ENCODE data around the gene LINC00305.

LINC00305 gene

GRCh38 chr18:64134044-64134747, 14.7 kb downstream of the LINC00305 start:
- Mint-ChIP-seq H3K9me3 (no peaks in the 10 kb centered on the region), H3K4me1 (ENCODE audit: low read depth) (no peaks in the 10 kb centered on the region), H3K27ac (no peak overlapping the region), H3K27me3 (no peaks in the 10 kb centered on the region), H3K36me3 (ENCODE audit: low read depth) (no peaks in the 10 kb centered on the region), H3K4me3 (no peak overlapping the region)
- DNase-seq = no peak

GRCh38 chr18:64132871-64133270, 16.0 kb downstream of the LINC00305 start:
- Mint-ChIP-seq H3K9me3 (no peaks in the 10 kb centered on the region), H3K27me3 (no peaks in the 10 kb centered on the region), H3K4me3 (no peak overlapping the region), H3K36me3 (ENCODE audit: low read depth) (no peaks in the 10 kb centered on the region), H3K4me1 (ENCODE audit: low read depth) (no peaks in the 10 kb centered on the region), H3K27ac (no peak overlapping the region)
- DNase-seq = no peak

- Mint-ChIP-seq H3K27me3 (no peaks in the 10 kb centered on the region), H3K4me1 (ENCODE audit: low read depth) (no peaks in the 10 kb centered on the region), H3K27ac (no peak overlapping the region), H3K4me3 (no peak overlapping the region), H3K9me3 (no peaks in the 10 kb centered on the region), H3K36me3 (ENCODE audit: low read depth) (no peaks in the 10 kb centered on the region)
- DNase-seq = no peak
Observed at GRCh38 chr18:64131314-64131713, 17.6 kb downstream of the LINC00305 start.

DNA sequence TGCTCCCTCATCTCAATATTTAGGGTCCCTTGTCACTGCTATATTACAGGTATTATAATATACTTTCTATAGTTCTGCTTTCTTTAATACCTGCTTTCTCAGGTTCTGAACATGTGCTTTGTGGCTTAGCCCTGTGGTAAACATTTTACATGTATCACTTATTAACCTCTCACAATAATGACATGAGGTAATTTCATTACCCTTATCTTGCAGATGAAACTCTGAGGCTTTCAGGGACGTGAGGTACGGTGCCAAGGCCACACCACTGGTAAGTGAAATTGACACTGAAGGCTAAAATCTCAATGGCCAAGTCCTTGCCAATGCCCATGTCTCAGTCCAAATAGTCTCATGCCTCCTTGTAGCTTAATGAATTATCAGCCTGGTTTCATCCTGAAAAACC, 21.7 kb downstream of the LINC00305 start:
- Mint-ChIP-seq H3K36me3 (ENCODE audit: low read depth) (no peaks in the 10 kb centered on the region), H3K27ac (no peak overlapping the region), H3K4me1 (ENCODE audit: low read depth) (no peaks in the 10 kb centered on the region), H3K27me3 (no peaks in the 10 kb centered on the region), H3K4me3 (no peak overlapping the region), H3K9me3 (no peaks in the 10 kb centered on the region)
- no peak for DNase-seq

- H3K27ac Mint-ChIP-seq = no peak overlapping the region
- H3K36me3 Mint-ChIP-seq (ENCODE audit: low read depth) = no peaks in the 10 kb centered on the region
- no peak for DNase-seq
- H3K4me3 Mint-ChIP-seq = no peak overlapping the region
- no peaks in the 10 kb centered on the region for H3K27me3 Mint-ChIP-seq
- no peaks in the 10 kb centered on the region for H3K4me1 Mint-ChIP-seq (ENCODE audit: low read depth)
- H3K9me3 Mint-ChIP-seq = no peaks in the 10 kb centered on the region
Observed at GRCh38 chr18:64119916-64120315, 29.0 kb downstream of the LINC00305 start.

- no peaks in the 10 kb centered on the region for H3K9me3 Mint-ChIP-seq
- H3K27me3 Mint-ChIP-seq = no peaks in the 10 kb centered on the region
- H3K27ac Mint-ChIP-seq = no peak overlapping the region
- no peak overlapping the region for H3K4me3 Mint-ChIP-seq
- DNase-seq = no peak
- H3K36me3 Mint-ChIP-seq (ENCODE audit: low read depth) = no peaks in the 10 kb centered on the region
- H3K4me1 Mint-ChIP-seq (ENCODE audit: low read depth) = no peaks in the 10 kb centered on the region
Observed at GRCh38 chr18:64118406-64118805, 30.5 kb downstream of the LINC00305 start.

DNA sequence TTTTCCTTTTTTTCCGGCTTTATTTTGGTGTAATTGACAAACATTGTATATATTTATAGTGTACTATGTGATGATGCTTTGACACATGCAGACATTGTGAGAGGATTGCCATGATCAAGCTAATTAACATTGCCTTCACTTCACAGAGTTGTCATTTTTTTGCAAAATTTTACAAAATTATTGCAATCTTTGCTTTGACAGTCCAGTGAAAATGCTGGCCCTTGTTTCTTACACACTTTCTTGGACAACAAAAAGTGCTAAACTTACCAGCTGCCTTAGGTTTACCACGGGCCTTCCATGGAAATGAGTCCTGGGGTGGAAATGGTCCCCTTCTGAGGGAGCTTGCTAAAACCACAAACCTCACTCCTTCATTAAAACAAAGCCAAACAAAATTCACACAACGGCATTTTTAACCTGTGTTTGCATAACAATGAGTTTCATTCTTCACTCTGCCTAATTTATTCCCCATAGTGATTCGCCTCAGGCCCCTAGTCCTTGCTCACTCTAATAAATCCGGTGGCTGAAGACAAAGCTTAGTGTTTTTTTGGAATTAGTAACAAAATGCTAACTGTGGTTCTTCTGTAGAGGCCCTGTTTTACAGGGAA, 32.2 kb downstream of the LINC00305 start:
- Mint-ChIP-seq H3K4me1 (ENCODE audit: low read depth) (no peaks in the 10 kb centered on the region), H3K9me3 (no peaks in the 10 kb centered on the region), H3K27me3 (no peaks in the 10 kb centered on the region), H3K4me3 (no peak overlapping the region), H3K36me3 (ENCODE audit: low read depth) (no peaks in the 10 kb centered on the region), H3K27ac (no peak overlapping the region)
- no peak for DNase-seq

DNA sequence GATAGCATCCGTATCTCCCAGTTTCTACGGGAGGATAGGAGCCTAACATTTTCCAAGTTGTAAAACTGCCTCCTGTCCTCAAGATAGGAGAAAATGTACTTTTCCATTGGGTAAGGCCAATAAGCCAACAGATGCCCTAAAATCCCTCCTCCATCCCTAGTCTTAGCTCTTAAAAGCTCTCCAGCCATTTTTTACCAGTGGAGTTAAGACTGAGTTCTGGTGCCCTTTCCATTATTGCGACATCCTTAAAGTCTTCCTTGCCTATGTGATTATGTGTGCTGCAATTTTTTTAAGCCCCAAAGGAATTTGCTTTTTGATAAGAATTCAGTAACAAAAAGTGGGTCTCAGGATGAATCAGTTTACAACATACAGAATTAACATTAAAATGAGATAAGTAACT, 33.0 kb downstream of the LINC00305 start:
- no peak overlapping the region for H3K4me3 Mint-ChIP-seq
- no peak for DNase-seq
- no peaks in the 10 kb centered on the region for H3K27me3 Mint-ChIP-seq
- H3K9me3 Mint-ChIP-seq = no peaks in the 10 kb centered on the region
- H3K4me1 Mint-ChIP-seq (ENCODE audit: low read depth) = no peaks in the 10 kb centered on the region
- H3K36me3 Mint-ChIP-seq (ENCODE audit: low read depth) = no peaks in the 10 kb centered on the region
- H3K27ac Mint-ChIP-seq = no peak overlapping the region

GRCh38 chr18:64111950-64112349, 36.9 kb downstream of the LINC00305 start:
- Mint-ChIP-seq H3K36me3 (ENCODE audit: low read depth) (no peaks in the 10 kb centered on the region), H3K27ac (no peak overlapping the region), H3K27me3 (peaks cover 3% of the 10 kb centered on the region), H3K4me3 (no peak overlapping the region), H3K9me3 (no peaks in the 10 kb centered on the region), H3K4me1 (ENCODE audit: low read depth) (no peaks in the 10 kb centered on the region)
- no peak for DNase-seq

DNA sequence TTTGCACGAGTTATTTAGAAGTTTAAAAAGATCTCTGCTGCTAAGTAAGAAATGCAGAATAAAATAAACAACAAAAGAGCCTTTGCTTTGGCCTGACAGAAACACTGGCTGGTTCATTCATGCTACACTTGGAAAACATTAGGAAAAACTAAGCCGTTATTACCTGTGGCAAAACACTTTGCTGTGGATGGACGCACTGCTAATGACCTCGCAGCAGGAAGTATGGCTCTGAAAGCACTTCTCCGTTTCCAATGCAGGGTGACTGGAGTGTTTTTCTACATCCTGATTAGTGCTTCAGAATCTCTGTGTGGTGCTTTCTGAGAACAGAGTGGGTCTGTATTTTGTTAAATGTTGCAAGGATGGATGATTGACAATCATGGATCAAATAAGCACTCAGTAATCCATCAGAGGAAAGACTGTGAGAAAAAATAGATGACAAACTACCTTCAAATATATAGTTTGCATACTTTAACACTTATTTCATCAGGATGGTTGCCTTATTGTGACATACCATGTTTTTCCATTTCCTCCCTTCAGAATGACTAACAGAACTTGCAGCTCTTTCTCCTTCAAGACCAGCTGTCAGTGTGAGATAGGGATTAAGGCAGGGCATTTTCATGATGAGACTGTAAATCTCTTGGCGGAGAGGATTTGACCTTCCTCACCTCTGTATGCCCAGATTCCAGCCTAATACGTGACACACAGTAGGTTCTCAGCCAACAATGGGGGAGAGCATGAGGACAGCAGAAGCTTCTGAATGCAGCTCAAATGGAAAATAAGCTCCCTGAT, 38.0 kb downstream of the LINC00305 start:
- Mint-ChIP-seq H3K27me3 (peaks cover 3% of the 10 kb centered on the region), H3K9me3 (no peaks in the 10 kb centered on the region)

GRCh38 chr18:64103986-64104385, 44.9 kb downstream of the LINC00305 start:
- H3K9me3 Mint-ChIP-seq = no peaks in the 10 kb centered on the region
- no peak for DNase-seq
- no peak overlapping the region for H3K27ac Mint-ChIP-seq
- no peak overlapping the region for H3K4me3 Mint-ChIP-seq
- H3K27me3 Mint-ChIP-seq = peaks cover 3% of the 10 kb centered on the region
- no peaks in the 10 kb centered on the region for H3K36me3 Mint-ChIP-seq (ENCODE audit: low read depth)
- no peaks in the 10 kb centered on the region for H3K4me1 Mint-ChIP-seq (ENCODE audit: low read depth)

More for the DNA sequence above, 38.0 kb downstream of the LINC00305 start:
- Mint-ChIP-seq H3K4me3 (no peak overlapping the region), H3K4me1 (ENCODE audit: low read depth) (no peaks in the 10 kb centered on the region), H3K36me3 (ENCODE audit: low read depth) (no peaks in the 10 kb centered on the region), H3K27ac (no peak overlapping the region)
- no peak for DNase-seq

- Mint-ChIP-seq H3K4me3 (no peak overlapping the region), H3K27me3 (no peaks in the 10 kb centered on the region)
Observed at GRCh38 chr18:64100116-64100922, 48.6 kb downstream of the LINC00305 start.

GRCh38 chr18:64099244-64099643, 49.6 kb downstream of the LINC00305 start:
- H3K36me3 Mint-ChIP-seq (ENCODE audit: low read depth) = no peaks in the 10 kb centered on the region
- H3K9me3 Mint-ChIP-seq = no peaks in the 10 kb centered on the region
- H3K27me3 Mint-ChIP-seq = no peaks in the 10 kb centered on the region
- no peak overlapping the region for H3K4me3 Mint-ChIP-seq
- no peaks in the 10 kb centered on the region for H3K4me1 Mint-ChIP-seq (ENCODE audit: low read depth)
- H3K27ac Mint-ChIP-seq = no peak overlapping the region
- DNase-seq = no peak

More at GRCh38 chr18:64100116-64100922, 48.6 kb downstream of the LINC00305 start:
- H3K4me1 Mint-ChIP-seq (ENCODE audit: low read depth) = no peaks in the 10 kb centered on the region
- H3K36me3 Mint-ChIP-seq (ENCODE audit: low read depth) = no peaks in the 10 kb centered on the region
- no peaks in the 10 kb centered on the region for H3K9me3 Mint-ChIP-seq
- H3K27ac Mint-ChIP-seq = no peak overlapping the region
- DNase-seq = no peak

GRCh38 chr18:64097497-64097896, 51.4 kb downstream of the LINC00305 start:
- Mint-ChIP-seq H3K4me3 (no peak overlapping the region), H3K27ac (no peak overlapping the region), H3K27me3 (peaks cover 4% of the 10 kb centered on the region), H3K36me3 (ENCODE audit: low read depth) (no peaks in the 10 kb centered on the region), H3K9me3 (no peaks in the 10 kb centered on the region), H3K4me1 (ENCODE audit: low read depth) (no peaks in the 10 kb centered on the region)
- no peak for DNase-seq
